PC-3 (cell line): ENCODE measurements around the gene PRR5L. TPM values are rescaled to one million over a fixed set of nuclear protein-coding genes. Genes with fewer than 3 reads are reported as not detected.

Experiments
- ATAC-seq: fragments of 200-7000 bp; cut with Tn5 transposase; 2 replicates; pipeline ENCODE4 v1.9.1; 2020; ENCODE audit warnings: mild to moderate bottlenecking, moderate library complexity
- BruUV-seq: library from RNA; stranded (reverse); fragments of 400-500 nt; replicated peaks from 2 replicates; lab custom pipeline; 2021; lab: Mats Ljungman, UMichigan
- CTCF ChIA-PET: fragments of 300-600 bp; sonication (Branson Sonifier 250); formaldehyde crosslinking; loops from one replicate; lab custom pipeline; 2022; ENCODE audit warnings: antibody characterized with exemption; lab: Charles Lee
- POLR2A ChIA-PET: fragments of 300-600 bp; sonication (Branson Sonifier 250); formaldehyde crosslinking; loops from one replicate; lab custom pipeline; 2022; ENCODE audit warnings: antibody characterized with exemption; ENCODE audit not compliant: unreplicated experiment; lab: Charles Lee
- DNase-seq: peaks from one replicate; pipeline ENCODE4 v3.0.0-alpha.2; 2015
- H2AFZ ChIP-seq: fragments of 300-600 bp; sonication (generic); 2 replicates; pipeline ENCODE4 v1.6.0; 2016; ENCODE audit warnings: antibody characterized with exemption, low read length
- H3F3A ChIP-seq: fragments of 300-600 bp; sonication (generic); one replicate; pipeline ENCODE4 v1.6.0; 2017; ENCODE audit warnings: antibody characterized with exemption, low read length, control low read depth, mild to moderate bottlenecking; ENCODE audit not compliant: unreplicated experiment
- H3K27ac ChIP-seq: fragments of 300-600 bp; sonication (generic); 2 replicates; pipeline ENCODE4 v1.5.1; 2016; ENCODE audit warnings: mild to moderate bottlenecking, low read length
- H3K27me3 ChIP-seq: fragments of 300-600 bp; sonication (generic); 2 replicates; pipeline ENCODE4 v1.6.1; 2016; ENCODE audit warnings: low read length, mixed read lengths
- H3K36me3 ChIP-seq: fragments of 300-600 bp; sonication (generic); 2 replicates; pipeline ENCODE4 v1.6.1; 2016; ENCODE audit warnings: low read depth, mixed run types, low read length, mixed read lengths
- H3K4me1 ChIP-seq: fragments of 300-600 bp; sonication (generic); 2 replicates; pipeline ENCODE4 v1.5.1; 2016; ENCODE audit warnings: low read length; ENCODE audit not compliant: insufficient read depth
- H3K4me2 ChIP-seq: fragments of 300-600 bp; sonication (generic); 2 replicates; pipeline ENCODE4 v1.6.0; 2016; ENCODE audit warnings: low read length
- H3K4me3 ChIP-seq: fragments of 300-600 bp; sonication (generic); 2 replicates; pipeline ENCODE4 v1.5.1; 2016; ENCODE audit warnings: mild to moderate bottlenecking, low read length, mixed read lengths
- H3K79me2 ChIP-seq: fragments of 300-600 bp; sonication (generic); 2 replicates; pipeline ENCODE4 v1.6.1; 2017; ENCODE audit warnings: low read length, mixed read lengths
- H3K9ac ChIP-seq: fragments of 300-600 bp; sonication (generic); 2 replicates; pipeline ENCODE4 v1.6.0; 2016; ENCODE audit warnings: mild to moderate bottlenecking, low read length
- H3K9me2 ChIP-seq: fragments of 300-600 bp; sonication (generic); replicated peaks from 2 replicates; pipeline ENCODE4 v1.6.1; 2016; ENCODE audit warnings: mixed run types, low read length, mixed read lengths
- H3K9me3 ChIP-seq: fragments of 300-600 bp; sonication (generic); 2 replicates; pipeline ENCODE4 v1.6.1; 2016; ENCODE audit warnings: low read length, mixed read lengths
- H4K20me1 ChIP-seq: fragments of 300-600 bp; sonication (generic); 2 replicates; pipeline ENCODE4 v1.6.1; 2016; ENCODE audit warnings: low read length, mixed read lengths
- CTCF ChIP-seq: fragments of 300-600 bp; sonication (generic); conservative IDR thresholded peaks from 2 replicates; pipeline ENCODE4 v1.5.1; 2017; ENCODE audit warnings: antibody characterized with exemption, low read depth, mild to moderate bottlenecking, low read length
- EZH2 ChIP-seq: fragments of 300-600 bp; sonication (generic); IDR thresholded peaks from one replicate; pipeline ENCODE4 v1.6.1; 2017; ENCODE audit warnings: antibody characterized with exemption, mild to moderate bottlenecking, low read length; ENCODE audit not compliant: unreplicated experiment
- EZH2phosphoT487 ChIP-seq: fragments of 300-600 bp; sonication (generic); IDR thresholded peaks from 2 replicates; pipeline ENCODE4 v1.6.1; 2018; ENCODE audit warnings: mild to moderate bottlenecking, antibody characterized with exemption, low read length, borderline replicate concordance
- intact Hi-C: fragments of 100-400 bp; cut with micrococcal nuclease; formaldehyde crosslinking; loops from 2 replicates; pipeline ENCODE4 v1.9.0; 2023
- total RNA-seq: library from RNA; depleted of rRNA; stranded (reverse); fragments of >200 nt; gene quantifications from 2 replicates; pipeline ENCODE4 v1.2.3, GENCODE V29; 2014

Gene PRR5L
- total RNA-seq, 1 experiment from 2014 or later, result 4.7 TPM

GRCh38 chr11:36345535-36346141 lies 49.5 kb downstream of the PRR5L start:
- H3K9ac ChIP-seq, result no peak overlapping the region
- H3K27me3 ChIP-seq, result 0 out of 2 replicates have a peak, but pooled peaks cover 13% of the 10 kb centered on the region
- DNase-seq, result no peak
- no peaks in the 10 kb centered on the region for H3K79me2 ChIP-seq
- no peak for ATAC-seq
- H3F3A ChIP-seq, result no peaks in the 10 kb centered on the region
- ChIA-PET POLR2A (no interaction called here), CTCF (no interaction called here)
- H2AFZ ChIP-seq, result 0 out of 2 replicates have a peak overlapping the region, but pooled peaks have one; percentile 26
- intact Hi-C loops, result no loop called here
- no peak for TF ChIP-seq CTCF
- TF ChIP-seq EZH2, result no peak
- no peak for TF ChIP-seq EZH2phosphoT487
- no peaks in the 10 kb centered on the region for H3K36me3 ChIP-seq
- no peak overlapping the region for H3K4me2 ChIP-seq
- H3K4me3 ChIP-seq, result no peak overlapping the region
- no peaks in the 10 kb centered on the region for H3K9me2 ChIP-seq
- H3K4me1 ChIP-seq, result no peaks in the 10 kb centered on the region
- BruUV-seq, result no TSS peak
- H3K9me3 ChIP-seq, result no peaks in the 10 kb centered on the region
- H3K27ac ChIP-seq, result no peak overlapping the region
- no peaks in the 10 kb centered on the region for H4K20me1 ChIP-seq

DNA sequence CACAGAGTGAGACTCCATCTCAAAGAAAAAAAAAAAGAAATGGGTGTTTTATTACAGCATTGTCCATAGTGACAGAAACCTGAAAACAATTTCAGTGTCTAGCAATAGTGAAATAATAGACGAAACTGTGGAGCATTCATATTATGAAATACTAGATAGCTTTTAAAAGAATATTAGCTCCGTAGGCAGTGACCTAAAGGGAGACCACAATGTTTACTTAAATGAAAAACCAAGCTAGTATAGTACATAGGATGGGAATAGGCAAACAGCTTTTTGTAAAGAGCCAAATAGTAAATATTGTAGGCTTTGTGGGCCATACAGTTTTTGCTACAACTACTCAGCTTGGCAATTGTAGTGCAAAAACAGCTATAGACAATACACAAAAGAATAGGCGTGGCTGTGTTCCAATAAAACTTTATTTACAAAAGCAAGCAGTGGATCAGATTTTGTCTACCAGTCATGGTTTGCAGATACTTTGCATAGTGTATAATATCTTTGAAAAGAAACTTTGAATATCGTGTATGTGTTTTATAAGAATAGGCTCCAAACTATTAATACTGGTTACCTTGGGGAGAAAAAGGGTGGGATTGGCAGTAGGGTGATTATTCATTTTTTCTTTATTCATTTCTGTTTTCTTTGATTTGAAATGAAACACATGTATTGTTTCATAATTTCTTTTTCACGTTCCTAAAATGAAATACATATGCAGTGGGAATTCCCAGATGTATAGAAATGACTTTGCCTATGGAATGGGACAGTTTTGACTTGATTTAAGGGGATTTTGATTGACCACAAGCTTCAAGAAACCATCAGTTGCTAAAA lies 50.7 kb downstream of the PRR5L start:
- CTCF ChIA-PET, result no interaction called here
- TF ChIP-seq EZH2phosphoT487, result no peak
- no peak for TF ChIP-seq CTCF
- TF ChIP-seq EZH2, result no peak
- Histone ChIP-seq H3K9ac (no peak overlapping the region), H3K4me1 (no peaks in the 10 kb centered on the region), H3K36me3 (no peaks in the 10 kb centered on the region), H3K9me2 (no peaks in the 10 kb centered on the region), H2AFZ (no peak overlapping the region), H3K4me2 (no peak overlapping the region), H3K9me3 (no peaks in the 10 kb centered on the region), H3K27ac (no peak overlapping the region), H3F3A (no peaks in the 10 kb centered on the region), H3K4me3 (no peak overlapping the region), H3K27me3 (0 out of 2 replicates have a peak, but pooled peaks cover 9% of the 10 kb centered on the region), H3K79me2 (no peaks in the 10 kb centered on the region), H4K20me1 (no peaks in the 10 kb centered on the region)
- POLR2A ChIA-PET, result no interaction called here
- no TSS peak for BruUV-seq
- intact Hi-C loops, result no loop called here
- DNase-seq (no peak), ATAC-seq (no peak)
